Measurements from ENCODE around the gene APCDD1.
"Not testable (repeated sequence)": the region's sequence is repeated elsewhere in the genome, so short reads cannot be mapped to it uniquely, and the experiment has no call there.

APCDD1 gene

DNA sequence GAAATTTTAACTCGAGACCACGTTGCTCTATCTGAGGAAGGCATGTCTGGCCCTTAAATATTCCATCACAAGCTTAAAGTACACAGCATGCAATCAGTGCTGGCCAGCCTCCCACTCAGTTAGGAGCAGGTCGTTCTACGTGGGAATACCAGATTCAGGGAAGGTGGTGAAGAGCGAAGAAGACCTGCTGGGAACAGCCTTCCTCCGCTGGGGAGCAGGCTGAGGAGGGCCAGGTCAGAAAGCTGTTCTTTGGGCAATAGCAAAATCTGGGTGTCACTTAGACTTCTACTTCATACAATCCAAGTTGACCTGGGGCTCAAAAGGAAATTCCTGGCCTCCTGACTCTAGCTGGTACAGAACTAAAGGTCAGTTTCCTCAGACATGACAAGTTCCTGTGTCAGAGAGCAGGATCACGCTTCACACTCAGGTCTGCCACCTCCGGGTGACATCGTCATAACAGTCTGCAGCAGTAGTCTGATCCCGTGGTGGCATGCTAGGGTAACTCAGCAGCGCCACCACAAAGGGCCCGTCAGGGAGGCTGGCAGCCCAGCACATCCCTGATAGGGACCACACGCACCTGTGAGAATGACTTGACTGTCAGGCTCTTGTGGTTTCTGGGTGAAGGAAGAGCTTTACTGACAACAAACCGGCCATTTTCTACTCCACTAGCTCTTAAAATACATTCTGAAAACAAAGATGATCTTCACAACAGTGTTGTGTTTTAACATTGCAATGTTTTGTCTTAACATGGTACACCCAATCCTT, 36.1 kb downstream of the APCDD1 start:
- peak; percentile 75 for DNase-seq (ENCODE audit: low spot score)
- TF ChIP-seq, protein P1, sequence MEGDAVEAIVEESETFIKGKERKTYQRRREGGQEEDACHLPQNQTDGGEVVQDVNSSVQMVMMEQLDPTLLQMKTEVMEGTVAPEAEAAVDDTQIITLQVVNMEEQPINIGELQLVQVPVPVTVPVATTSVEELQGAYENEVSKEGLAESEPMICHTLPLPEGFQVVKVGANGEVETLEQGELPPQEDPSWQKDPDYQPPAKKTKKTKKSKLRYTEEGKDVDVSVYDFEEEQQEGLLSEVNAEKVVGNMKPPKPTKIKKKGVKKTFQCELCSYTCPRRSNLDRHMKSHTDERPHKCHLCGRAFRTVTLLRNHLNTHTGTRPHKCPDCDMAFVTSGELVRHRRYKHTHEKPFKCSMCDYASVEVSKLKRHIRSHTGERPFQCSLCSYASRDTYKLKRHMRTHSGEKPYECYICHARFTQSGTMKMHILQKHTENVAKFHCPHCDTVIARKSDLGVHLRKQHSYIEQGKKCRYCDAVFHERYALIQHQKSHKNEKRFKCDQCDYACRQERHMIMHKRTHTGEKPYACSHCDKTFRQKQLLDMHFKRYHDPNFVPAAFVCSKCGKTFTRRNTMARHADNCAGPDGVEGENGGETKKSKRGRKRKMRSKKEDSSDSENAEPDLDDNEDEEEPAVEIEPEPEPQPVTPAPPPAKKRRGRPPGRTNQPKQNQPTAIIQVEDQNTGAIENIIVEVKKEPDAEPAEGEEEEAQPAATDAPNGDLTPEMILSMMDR (IDR thresholded peaks at IDR 0.05; ENCODE audit: extremely low read depth, missing control alignments): peak; percentile 16

- no peak for DNase-seq (ENCODE audit: low spot score)
- TF ChIP-seq, protein P1 (IDR thresholded peaks at IDR 0.05; ENCODE audit: extremely low read depth, missing control alignments): no peak
These were observed 41.5 kb downstream of the APCDD1 start for GRCh38 chr18:10495936-10496335.

- TF ChIP-seq, protein P1 (IDR thresholded peaks at IDR 0.05; ENCODE audit: extremely low read depth, missing control alignments): no peak
- no peak for DNase-seq (ENCODE audit: low spot score)
These were observed 42.8 kb downstream of the APCDD1 start for GRCh38 chr18:10497206-10497749.

- TF ChIP-seq, protein P1 (IDR thresholded peaks at IDR 0.05; ENCODE audit: extremely low read depth, missing control alignments): no peak
- no peak for DNase-seq (ENCODE audit: low spot score)
These were observed 44.8 kb downstream of the APCDD1 start for GRCh38 chr18:10499230-10499629.

- DNase-seq (ENCODE audit: low spot score): no peak
- TF ChIP-seq, protein P1 (IDR thresholded peaks at IDR 0.05; ENCODE audit: extremely low read depth, missing control alignments): no peak
These were observed 45.6 kb downstream of the APCDD1 start for GRCh38 chr18:10500038-10500437.

GRCh38 chr18:10504723-10505122, 50.3 kb downstream of the APCDD1 start:
- no peak for DNase-seq (ENCODE audit: low spot score)
- TF ChIP-seq, protein P1 (IDR thresholded peaks at IDR 0.05; ENCODE audit: extremely low read depth, missing control alignments): no peak

GRCh38 chr18:10505892-10506291, 51.5 kb downstream of the APCDD1 start:
- DNase-seq (ENCODE audit: low spot score): not testable (repeated sequence)

GRCh38 chr18:10508591-10508990, 54.2 kb downstream of the APCDD1 start:
- TF ChIP-seq, protein P1 (IDR thresholded peaks at IDR 0.05; ENCODE audit: extremely low read depth, missing control alignments): no peak
- no peak for DNase-seq (ENCODE audit: low spot score)
